IMR-90 (cell line): Measurements from ENCODE around the gene LMTK2. TPM values are rescaled to one million over a fixed set of nuclear protein-coding genes. Genes with fewer than 3 reads are reported as not detected.

Source experiments
- ATAC-seq: fragments of 200-7000 bp; cut with Tn5 transposase; 2 replicates; pipeline ENCODE4 v1.9.1; 2020; ENCODE audit warnings: low read depth, mild to moderate bottlenecking, moderate library complexity
- BruUV-seq: library from RNA; stranded (reverse); fragments of 400-500 nt; replicated peaks from 2 replicates; lab custom pipeline; 2021; lab: Mats Ljungman, UMichigan
- CTCF ChIA-PET: fragments of 300-600 bp; formaldehyde crosslinking; extraction: SDS; loops from one replicate; lab custom pipeline; 2021; ENCODE audit warnings: antibody characterized with exemption; lab: Yijun Ruan, JAX
- POLR2A ChIA-PET: fragments of 300-600 bp; sonication (Branson Sonifier 250); formaldehyde crosslinking; loops from one replicate; lab custom pipeline; 2022; ENCODE audit warnings: antibody characterized with exemption; ENCODE audit not compliant: unreplicated experiment; lab: Charles Lee
- DNase-seq: peaks from one replicate; pipeline ENCODE4 v3.0.0; 2013
- H2AFZ ChIP-seq: replicated peaks from 2 replicates; pipeline ENCODE3; 2013; ENCODE audit warnings: low read length, mild to moderate bottlenecking; ENCODE audit not compliant: poor library complexity
- H2AK5ac ChIP-seq: 2 replicates; pipeline ENCODE4 v1.6.1; 2013; ENCODE audit warnings: low read depth, low read length, inconsistent platforms
- H2AK9ac ChIP-seq: replicated peaks from 2 replicates; pipeline ENCODE3; 2013; ENCODE audit warnings: mild to moderate bottlenecking, low read depth, low read length, moderate library complexity; ENCODE audit not compliant: poor library complexity
- H2BK120ac ChIP-seq: 2 replicates; pipeline ENCODE4 v1.6.1; 2013; ENCODE audit warnings: low read depth, low read length, inconsistent platforms
- H2BK15ac ChIP-seq: 3 replicates; pipeline ENCODE4 v1.6.1; 2013; ENCODE audit warnings: low read depth, low read length, inconsistent platforms
- H2BK20ac ChIP-seq: 2 replicates; pipeline ENCODE4 v1.6.1; 2013; ENCODE audit warnings: low read depth, mild to moderate bottlenecking, inconsistent platforms, low read length, moderate library complexity
- H2BK5ac ChIP-seq: 2 replicates; pipeline ENCODE4 v1.6.1; 2013; ENCODE audit warnings: mild to moderate bottlenecking, low read depth, low read length, inconsistent platforms; ENCODE audit not compliant: poor library complexity, severe bottlenecking
- H3K14ac ChIP-seq: replicated peaks from 2 replicates; pipeline ENCODE4 v1.6.1; 2013; ENCODE audit warnings: low read depth, low read length, inconsistent platforms
- H3K18ac ChIP-seq: 2 replicates; pipeline ENCODE4 v1.6.1; 2013; ENCODE audit warnings: low read depth, low read length, control low read depth
- H3K23ac ChIP-seq: 2 replicates; pipeline ENCODE4 v1.6.1; 2013; ENCODE audit warnings: low read depth, low read length, inconsistent platforms
- H3K27ac ChIP-seq: 2 replicates; pipeline ENCODE4 v1.5.1; 2013; ENCODE audit warnings: mild to moderate bottlenecking, control low read depth, low read length; ENCODE audit not compliant: insufficient read depth
- H3K27me3 ChIP-seq: 2 replicates; pipeline ENCODE4 v1.6.1; 2013; ENCODE audit warnings: low read length; ENCODE audit not compliant: control insufficient read depth, insufficient read depth
- H3K36me3 ChIP-seq: 2 replicates; pipeline ENCODE4 v1.6.1; 2013; ENCODE audit warnings: low read length, mixed read lengths; ENCODE audit not compliant: control insufficient read depth, insufficient read depth
- H3K4ac ChIP-seq: 2 replicates; pipeline ENCODE4 v1.6.1; 2013; ENCODE audit warnings: low read depth, low read length, inconsistent platforms
- H3K4me1 ChIP-seq: 2 replicates; pipeline ENCODE4 v1.6.1; 2013; ENCODE audit warnings: low read length, mixed read lengths; ENCODE audit not compliant: control insufficient read depth, insufficient read depth
- H3K4me2 ChIP-seq: 2 replicates; pipeline ENCODE4 v1.6.1; 2013; ENCODE audit warnings: low read depth, mild to moderate bottlenecking, control low read depth, low read length, moderate library complexity
- H3K4me3 ChIP-seq: 2 replicates; pipeline ENCODE4 v1.5.1; 2013; ENCODE audit warnings: low read depth, mild to moderate bottlenecking, control low read depth, low read length, moderate library complexity; ENCODE audit not compliant: insufficient read depth
- H3K56ac ChIP-seq: 2 replicates; pipeline ENCODE4 v1.6.1; 2013; ENCODE audit warnings: low read length, inconsistent platforms; ENCODE audit not compliant: insufficient read depth; ENCODE audit errors: extremely low read depth
- H3K79me1 ChIP-seq, 2 experiments: 2 replicates each; pipeline ENCODE4 v1.6.1; 2013; ENCODE audit warnings: low read length in 2 of 2, inconsistent platforms in 1 of 2, low read depth in 1 of 2
- H3K9ac ChIP-seq: 2 replicates; pipeline ENCODE4 v1.6.1; 2013; ENCODE audit warnings: low read depth, low read length, control low read depth
- H3K9me1 ChIP-seq: 2 replicates; pipeline ENCODE4 v1.6.1; 2013; ENCODE audit warnings: low read length, inconsistent platforms; ENCODE audit not compliant: insufficient read depth
- H3K9me3 ChIP-seq: 2 replicates; pipeline ENCODE4 v1.6.1; 2013; ENCODE audit warnings: low read length; ENCODE audit not compliant: control insufficient read depth, insufficient read depth
- H4K20me1 ChIP-seq: 2 replicates; pipeline ENCODE4 v1.6.1; 2013; ENCODE audit warnings: low read length, inconsistent platforms; ENCODE audit not compliant: insufficient read depth
- H4K5ac ChIP-seq: 2 replicates; pipeline ENCODE4 v1.6.1; 2013; ENCODE audit warnings: mild to moderate bottlenecking, low read depth, low read length, control low read depth
- H4K8ac ChIP-seq, 2 experiments: 2 replicates each; pipeline ENCODE4 v1.6.1; 2013; ENCODE audit warnings: low read depth in 2 of 2, low read length in 2 of 2, control low read depth in 1 of 2, inconsistent platforms in 1 of 2
- H4K91ac ChIP-seq: 2 replicates; pipeline ENCODE4 v1.6.1; 2013; ENCODE audit warnings: low read depth, low read length, inconsistent platforms; ENCODE audit not compliant: insufficient read depth
- BHLHE40 ChIP-seq: fragments of 150-350 bp; IDR thresholded peaks from 2 replicates; pipeline ENCODE4 v1.6.1; 2016; ENCODE audit warnings: mild to moderate bottlenecking, low read depth, low read length
- CEBPB ChIP-seq: IDR thresholded peaks from 2 replicates; pipeline ENCODE4 v1.6.1; 2012; ENCODE audit warnings: low read depth, low read length, improper control_type of control experiment
- CHD1 ChIP-seq: IDR thresholded peaks from 2 replicates; pipeline ENCODE4 v1.6.1; 2012; ENCODE audit warnings: low read depth, low read length, improper control_type of control experiment
- ELK1 ChIP-seq: fragments of 150-350 bp; IDR thresholded peaks from 2 replicates; pipeline ENCODE4 v1.6.1; 2016; ENCODE audit warnings: low read depth, mild to moderate bottlenecking, low read length, moderate library complexity, borderline replicate concordance
- FOS ChIP-seq: fragments of 150-350 bp; IDR thresholded peaks from 2 replicates; pipeline ENCODE4 v1.6.1; 2016; ENCODE audit warnings: low read depth, low read length
- MAFK ChIP-seq: IDR thresholded peaks from 2 replicates; pipeline ENCODE4 v1.6.1; 2012; ENCODE audit warnings: low read depth, low read length, improper control_type of control experiment
- MAZ ChIP-seq: IDR thresholded peaks from 2 replicates; pipeline ENCODE4 v1.6.1; 2012; ENCODE audit warnings: low read depth, mild to moderate bottlenecking, low read length, improper control_type of control experiment, moderate library complexity, borderline replicate concordance
- MXI1 ChIP-seq: IDR thresholded peaks from 2 replicates; pipeline ENCODE4 v1.6.1; 2012; ENCODE audit warnings: low read depth, mild to moderate bottlenecking, low read length, moderate library complexity, borderline replicate concordance
- NFE2L2 ChIP-seq: fragments of 150-350 bp; IDR thresholded peaks from 2 replicates; pipeline ENCODE4 v1.6.1; 2016; ENCODE audit warnings: low read depth, mild to moderate bottlenecking, low read length
- POLR2A ChIP-seq: IDR thresholded peaks from 2 replicates; pipeline ENCODE4 v1.6.1; 2012; ENCODE audit warnings: mild to moderate bottlenecking, low read depth, low read length
- RAD21 ChIP-seq: IDR thresholded peaks from 2 replicates; pipeline ENCODE4 v1.6.1; 2012; ENCODE audit warnings: low read length, improper control_type of control experiment
- RCOR1 ChIP-seq: IDR thresholded peaks from 2 replicates; pipeline ENCODE4 v1.6.1; 2012; ENCODE audit warnings: mild to moderate bottlenecking, low read length, improper control_type of control experiment; ENCODE audit not compliant: insufficient replicate concordance
- RFX5 ChIP-seq: IDR thresholded peaks from 2 replicates; pipeline ENCODE4 v1.8.0; 2012; ENCODE audit warnings: low read depth, mild to moderate bottlenecking, low read length, moderate library complexity
- SMC3 ChIP-seq: fragments of 150-350 bp; IDR thresholded peaks from 2 replicates; pipeline ENCODE4 v1.6.1; 2016; ENCODE audit warnings: low read depth, mild to moderate bottlenecking, antibody characterized with exemption, low read length, moderate library complexity
- WGBS, 2 experiments: methylation state at CpG; one replicate each; pipeline versions ENCODE4 v1.1.5 to v1.1.7; 2013; ENCODE audit warnings: missing lambda C conversion rate in 2 of 2; ENCODE audit not compliant: insufficient read length in 1 of 2; ENCODE audit errors: extremely low coverage in 2 of 2; 5-methylcytosine and 5-hydroxymethylcytosine counted together
- dilution Hi-C: fragments of 300-500 bp; cut with HindIII; formaldehyde crosslinking; loops from one replicate; pipeline ENCODE4 v1.14.3; 2018; ENCODE audit warnings: low sequenced_read_pairs; ENCODE audit not compliant: unreplicated experiment
- in situ Hi-C: fragments of 300-500 bp; cut with MboI; formaldehyde crosslinking; loops from 3 replicates; pipeline ENCODE4 v1.14.3; 2019; ENCODE audit warnings: low sequenced_read_pairs, inconsistent platforms, mixed read lengths
- intact Hi-C: fragments of 100-400 bp; cut with micrococcal nuclease; formaldehyde crosslinking; loops from 2 replicates; pipeline ENCODE4 v1.10.0; 2022
- polyA plus RNA-seq, 3 experiments: library from polyadenylated mRNA; depleted of rRNA; stranded (reverse); fragments of >200 nt; gene quantifications; 2 replicates each; pipeline ENCODE4 v1.2.3, GENCODE V29; 2012; ENCODE audit warnings: low replicate concordance in 1 of 3
- total RNA-seq: library from RNA; depleted of rRNA; stranded (reverse); fragments of >200 nt; gene quantifications from 2 replicates; pipeline ENCODE4 v1.2.3, GENCODE V29; 2012
- TF ChIP-seq, protein P1 (sequence below): fragments of 150-350 bp; IDR thresholded peaks from 2 replicates; pipeline ENCODE4 v1.6.1; 2017; ENCODE audit warnings: mild to moderate bottlenecking, antibody characterized with exemption, low read length, low read depth
- TF ChIP-seq, protein P2 (sequence below): conservative IDR thresholded peaks from 2 replicates; pipeline ENCODE4 v1.5.1; 2012; ENCODE audit warnings: mild to moderate bottlenecking, low read depth, low read length, improper control_type of control experiment

The LMTK2 gene
- total and polyA plus RNA-seq, 2 of the 4 experiments (the other 2 are of a cell fraction) = 4.4 to 5.0 TPM

GRCh38 chr7:98133181-98133580 lies 26.5 kb downstream of the LMTK2 start:
- intact Hi-C loops (no loop called here), dilution Hi-C loops (no loop called here), in situ Hi-C loops (no loop called here)
- Histone ChIP-seq H3K4me2 (no peak overlapping the region), H3K56ac (no peak overlapping the region), H3K4ac (no peak overlapping the region), H2BK15ac (no peak overlapping the region), H3K79me1 (peaks cover under 1 to 12% of the 10 kb centered on the region in 2 experiments; a peak in 3 of 4 replicates), H2AK9ac (no peak overlapping the region), H2AFZ (no peak overlapping the region), H2BK20ac (no peak overlapping the region), H4K8ac (no peak overlapping the region), H3K27me3 (no peaks in the 10 kb centered on the region), H4K91ac (no peak overlapping the region), H2BK120ac (no peak overlapping the region), H4K5ac (no peak overlapping the region), H3K4me3 (no peak overlapping the region), H3K4me1 (peaks cover 5% of the 10 kb centered on the region; the same call in 1 of the 2 replicates), H3K36me3 (peaks cover 5% of the 10 kb centered on the region; the same call in 1 of the 2 replicates), H4K20me1 (peaks cover 9% of the 10 kb centered on the region; the same call in 1 of the 2 replicates), H3K9ac (no peak overlapping the region), H3K9me3 (no peaks in the 10 kb centered on the region), H2AK5ac (no peak overlapping the region), H3K23ac (no peak overlapping the region), H3K18ac (no peak overlapping the region), H2BK5ac (no peak overlapping the region), H3K27ac (no peak overlapping the region), H3K9me1 (no peaks in the 10 kb centered on the region; the same call in 1 of the 2 replicates), H3K14ac (no peak overlapping the region)
- CTCF ChIA-PET = interaction anchor here (1.1 to 1.7 kb wide), 2 partner anchors 28 to 35 kb away, joined by 3 to 4 read pairs; no protein-coding TSS in a partner anchor
- POLR2A ChIA-PET = interaction anchor here (0.6 kb wide), 1 partner anchor 92 kb away, joined by 21 read pairs; no protein-coding TSS in a partner anchor
- WGBS, 2 experiments = 90% methylated on average over 2 of the region's 4 CpGs; no CpG with 5 or more reads in 1 of the 2 experiments
- DNase-seq (no peak), ATAC-seq (no peak)
- no peak for TF ChIP-seq MAFK
- no peak for TF ChIP-seq RFX5
- TF ChIP-seq CEBPB = no peak
- no peak for TF ChIP-seq POLR2A
- TF ChIP-seq, protein P1, sequence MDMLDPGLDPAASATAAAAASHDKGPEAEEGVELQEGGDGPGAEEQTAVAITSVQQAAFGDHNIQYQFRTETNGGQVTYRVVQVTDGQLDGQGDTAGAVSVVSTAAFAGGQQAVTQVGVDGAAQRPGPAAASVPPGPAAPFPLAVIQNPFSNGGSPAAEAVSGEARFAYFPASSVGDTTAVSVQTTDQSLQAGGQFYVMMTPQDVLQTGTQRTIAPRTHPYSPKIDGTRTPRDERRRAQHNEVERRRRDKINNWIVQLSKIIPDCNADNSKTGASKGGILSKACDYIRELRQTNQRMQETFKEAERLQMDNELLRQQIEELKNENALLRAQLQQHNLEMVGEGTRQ = no peak
- TF ChIP-seq, protein P2, sequence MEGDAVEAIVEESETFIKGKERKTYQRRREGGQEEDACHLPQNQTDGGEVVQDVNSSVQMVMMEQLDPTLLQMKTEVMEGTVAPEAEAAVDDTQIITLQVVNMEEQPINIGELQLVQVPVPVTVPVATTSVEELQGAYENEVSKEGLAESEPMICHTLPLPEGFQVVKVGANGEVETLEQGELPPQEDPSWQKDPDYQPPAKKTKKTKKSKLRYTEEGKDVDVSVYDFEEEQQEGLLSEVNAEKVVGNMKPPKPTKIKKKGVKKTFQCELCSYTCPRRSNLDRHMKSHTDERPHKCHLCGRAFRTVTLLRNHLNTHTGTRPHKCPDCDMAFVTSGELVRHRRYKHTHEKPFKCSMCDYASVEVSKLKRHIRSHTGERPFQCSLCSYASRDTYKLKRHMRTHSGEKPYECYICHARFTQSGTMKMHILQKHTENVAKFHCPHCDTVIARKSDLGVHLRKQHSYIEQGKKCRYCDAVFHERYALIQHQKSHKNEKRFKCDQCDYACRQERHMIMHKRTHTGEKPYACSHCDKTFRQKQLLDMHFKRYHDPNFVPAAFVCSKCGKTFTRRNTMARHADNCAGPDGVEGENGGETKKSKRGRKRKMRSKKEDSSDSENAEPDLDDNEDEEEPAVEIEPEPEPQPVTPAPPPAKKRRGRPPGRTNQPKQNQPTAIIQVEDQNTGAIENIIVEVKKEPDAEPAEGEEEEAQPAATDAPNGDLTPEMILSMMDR = no peak
- no peak for TF ChIP-seq RCOR1
- TF ChIP-seq MXI1 = no peak
- no peak for TF ChIP-seq RAD21
- TF ChIP-seq ELK1 = no peak
- TF ChIP-seq MAZ = no peak
- TF ChIP-seq NFE2L2 = no peak
- no peak for TF ChIP-seq SMC3
- no peak for TF ChIP-seq CHD1
- TF ChIP-seq FOS = no peak
- TF ChIP-seq BHLHE40 = no peak
- BruUV-seq = no TSS peak
